ENCODE data around the gene FBXO34. TPM values are rescaled to one million over a fixed set of nuclear protein-coding genes. Genes with fewer than 3 reads are reported as not detected.

Gene FBXO34
- total and polyA plus RNA-seq, 9 of the 15 experiments (the other 6 are each of a cell fraction or from before 2014, with no cell fraction given) = 6.3 to 24.9 (median 16.2) TPM

DNA sequence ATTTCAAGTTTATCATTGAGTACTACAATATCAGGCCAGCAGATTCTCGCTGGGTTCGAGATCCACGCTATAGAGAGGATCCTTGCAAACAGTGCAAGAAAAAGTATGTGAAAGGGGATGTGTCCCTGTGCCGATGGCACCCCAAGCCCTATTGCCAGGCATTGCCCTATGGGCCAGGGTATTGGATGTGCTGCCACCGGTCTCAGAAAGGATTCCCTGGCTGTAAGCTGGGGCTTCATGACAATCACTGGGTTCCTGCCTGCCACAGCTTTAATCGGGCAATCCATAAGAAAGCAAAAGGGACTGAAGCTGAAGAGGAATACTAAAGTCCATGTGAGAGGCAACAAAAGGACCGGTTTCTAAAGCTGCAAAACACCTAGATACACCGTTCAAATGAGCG is 81.0 kb downstream of the FBXO34 start (continued):
- no peak for TF ChIP-seq EWSR1 (IDR thresholded peaks at IDR 0.05; ENCODE audit: borderline replicate concordance, low read depth, partially characterized antibody)

DNA sequence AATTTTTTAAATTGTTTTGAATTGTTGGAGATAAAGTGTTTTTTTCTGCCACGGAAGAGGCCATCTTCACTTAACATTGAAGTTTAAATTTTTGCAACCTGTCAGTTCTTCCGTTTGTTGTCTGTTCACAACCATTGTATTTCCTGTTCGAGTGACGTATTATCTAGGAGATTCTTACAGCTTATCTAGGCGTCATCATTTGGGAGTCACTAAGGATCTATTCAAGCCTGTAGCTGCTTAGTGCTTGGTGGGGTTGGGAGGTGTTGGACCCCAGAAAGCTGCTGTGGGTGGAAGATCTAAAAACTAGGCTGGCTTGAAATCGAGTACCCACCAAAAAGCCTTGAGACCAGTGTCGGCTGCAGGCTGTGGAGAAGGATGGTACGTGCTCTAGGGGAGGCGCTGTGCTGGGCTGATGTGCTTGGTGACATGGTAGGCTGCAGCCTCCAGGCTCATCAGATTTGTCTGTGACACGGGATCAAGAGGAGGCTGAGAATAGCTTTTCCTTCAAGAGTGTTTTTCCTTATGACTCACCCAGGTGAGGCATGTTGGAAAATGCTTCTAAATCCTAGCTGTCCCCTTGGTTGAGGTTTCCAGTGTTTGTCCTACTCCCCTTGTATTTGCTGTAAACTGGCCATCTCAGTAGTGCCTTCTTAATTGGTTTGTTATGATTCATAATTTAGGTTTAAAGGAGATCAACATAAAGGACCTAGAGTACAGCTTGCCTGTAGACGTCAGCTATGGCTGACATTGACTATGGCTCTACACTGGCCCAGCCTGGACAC is 82.7 kb downstream of the FBXO34 start:
- CTCF ChIA-PET (ENCODE audit: low intra/inter-chr PET ratio) = interaction anchor here (0.6 kb wide), 1 partner anchor 83 kb away, joined by 3 read pairs; no protein-coding TSS in a partner anchor
- Histone ChIP-seq H3K4me3 (no peak overlapping the region), H2AFZ (ENCODE audit: low read depth, low read length) (no peak overlapping the region), H3K9me3 (replicated peaks; ENCODE audit: control insufficient read depth, insufficient read depth, low read depth, low read length) (no peaks in the 10 kb centered on the region), H3K9me1 (ENCODE audit: control insufficient read depth, insufficient read depth, low read length) (no peaks in the 10 kb centered on the region), H3K27ac (ENCODE audit: extremely low read depth, low read depth, low read length) (no peak overlapping the region), H3K4me1 (replicated peaks in 1 of 2; ENCODE audit: control insufficient read depth in 2 of 2, insufficient read depth in 2 of 2, low read length in 2 of 2) (peaks cover 0 to 3% of the 10 kb centered on the region in 2 experiments; a peak in 2 of 5 replicates), H3K9ac (ENCODE audit: insufficient read depth in 1 of 2, low read depth in 2 of 2, low read length in 2 of 2) (no peak overlapping the region), H3K79me2 (ENCODE audit: control insufficient read depth, insufficient read depth, low read length) (peaks cover 4% of the 10 kb centered on the region; the same call in 1 of the 3 replicates), H4K20me1 (replicated peaks; ENCODE audit: control insufficient read depth, insufficient read depth, low read length) (no peaks in the 10 kb centered on the region), H3K4me2 (ENCODE audit: insufficient read depth, low read length) (no peak overlapping the region), H3K27me3 (ENCODE audit: control insufficient read depth in 2 of 2, insufficient read depth in 2 of 2, low read length in 2 of 2) (no peaks in the 10 kb centered on the region), H3K36me3 (ENCODE audit: control insufficient read depth, insufficient read depth, low read length) (peaks cover 45% of the 10 kb centered on the region)
- intact Hi-C loops (cut with micrococcal nuclease) = loop anchor here (2.0 kb wide), 2 partner anchors 83 to 141 kb away; partner anchors contain the start of gene FBXO34
- no peak for ATAC-seq
- DNase-seq (ENCODE audit: extremely low read depth in 1 of 4, low spot score in 3 of 4) = no peak
- no peak for FAIRE-seq
- 76% methylated on average over 11 of the region's 11 CpGs for whole genome bisulfite sequencing (ENCODE audit: insufficient coverage, low coverage, missing lambda C conversion rate)
- POLR2A ChIA-PET = no interaction called here
- no TSS peak for BruUV-seq (replicated peaks)
- in situ Hi-C loops (cut with MboI) = no loop called here
- TF ChIP-seq CBFA2T3 (IDR thresholded peaks at IDR 0.05) (no peak), MTA1 (IDR thresholded peaks at IDR 0.05; ENCODE audit: borderline replicate concordance) (no peak), CBX5 (IDR thresholded peaks at IDR 0.05; ENCODE audit: borderline replicate concordance, low read depth) (no peak), TEAD1 (CRISPR knock-in tag; IDR thresholded peaks at IDR 0.05) (no peak), JUN (IDR thresholded peaks at IDR 0.05; ENCODE audit: borderline replicate concordance, low read depth, low read length) (no peak), JUN (CRISPR knock-in tag; IDR thresholded peaks at IDR 0.05; ENCODE audit: borderline replicate concordance) (no peak), CXXC5 (CRISPR knock-in tag; IDR thresholded peaks at IDR 0.05) (no peak), MYC (IDR thresholded peaks at IDR 0.05; ENCODE audit: low read depth, low read length) (no peak), MYC (CRISPR knock-in tag; IDR thresholded peaks at IDR 0.05; ENCODE audit: borderline replicate concordance, low read depth) (no peak), ZNF3 (CRISPR knock-in tag; IDR thresholded peaks at IDR 0.05) (no peak), RBM39 (optimal IDR thresholded peaks at IDR 0.05; ENCODE audit: low read depth, low read length) (no peak)
- TF ChIP-seq, protein P1, sequence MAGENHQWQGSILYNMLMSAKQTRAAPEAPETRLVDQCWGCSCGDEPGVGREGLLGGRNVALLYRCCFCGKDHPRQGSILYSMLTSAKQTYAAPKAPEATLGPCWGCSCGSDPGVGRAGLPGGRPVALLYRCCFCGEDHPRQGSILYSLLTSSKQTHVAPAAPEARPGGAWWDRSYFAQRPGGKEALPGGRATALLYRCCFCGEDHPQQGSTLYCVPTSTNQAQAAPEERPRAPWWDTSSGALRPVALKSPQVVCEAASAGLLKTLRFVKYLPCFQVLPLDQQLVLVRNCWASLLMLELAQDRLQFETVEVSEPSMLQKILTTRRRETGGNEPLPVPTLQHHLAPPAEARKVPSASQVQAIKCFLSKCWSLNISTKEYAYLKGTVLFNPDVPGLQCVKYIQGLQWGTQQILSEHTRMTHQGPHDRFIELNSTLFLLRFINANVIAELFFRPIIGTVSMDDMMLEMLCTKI (IDR thresholded peaks at IDR 0.05; ENCODE audit: partially characterized antibody) = no peak
- TF ChIP-seq, protein P2, sequence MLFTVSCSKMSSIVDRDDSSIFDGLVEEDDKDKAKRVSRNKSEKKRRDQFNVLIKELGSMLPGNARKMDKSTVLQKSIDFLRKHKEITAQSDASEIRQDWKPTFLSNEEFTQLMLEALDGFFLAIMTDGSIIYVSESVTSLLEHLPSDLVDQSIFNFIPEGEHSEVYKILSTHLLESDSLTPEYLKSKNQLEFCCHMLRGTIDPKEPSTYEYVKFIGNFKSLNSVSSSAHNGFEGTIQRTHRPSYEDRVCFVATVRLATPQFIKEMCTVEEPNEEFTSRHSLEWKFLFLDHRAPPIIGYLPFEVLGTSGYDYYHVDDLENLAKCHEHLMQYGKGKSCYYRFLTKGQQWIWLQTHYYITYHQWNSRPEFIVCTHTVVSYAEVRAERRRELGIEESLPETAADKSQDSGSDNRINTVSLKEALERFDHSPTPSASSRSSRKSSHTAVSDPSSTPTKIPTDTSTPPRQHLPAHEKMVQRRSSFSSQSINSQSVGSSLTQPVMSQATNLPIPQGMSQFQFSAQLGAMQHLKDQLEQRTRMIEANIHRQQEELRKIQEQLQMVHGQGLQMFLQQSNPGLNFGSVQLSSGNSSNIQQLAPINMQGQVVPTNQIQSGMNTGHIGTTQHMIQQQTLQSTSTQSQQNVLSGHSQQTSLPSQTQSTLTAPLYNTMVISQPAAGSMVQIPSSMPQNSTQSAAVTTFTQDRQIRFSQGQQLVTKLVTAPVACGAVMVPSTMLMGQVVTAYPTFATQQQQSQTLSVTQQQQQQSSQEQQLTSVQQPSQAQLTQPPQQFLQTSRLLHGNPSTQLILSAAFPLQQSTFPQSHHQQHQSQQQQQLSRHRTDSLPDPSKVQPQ (CRISPR knock-in tag; IDR thresholded peaks at IDR 0.05; ENCODE audit: borderline replicate concordance) = no peak
